ENCODE results near the gene MRPL40.
"Not testable (repeated sequence)": the region's sequence is repeated elsewhere in the genome, so short reads cannot be mapped to it uniquely, and the experiment has no call there.

Gene MRPL40

DNA sequence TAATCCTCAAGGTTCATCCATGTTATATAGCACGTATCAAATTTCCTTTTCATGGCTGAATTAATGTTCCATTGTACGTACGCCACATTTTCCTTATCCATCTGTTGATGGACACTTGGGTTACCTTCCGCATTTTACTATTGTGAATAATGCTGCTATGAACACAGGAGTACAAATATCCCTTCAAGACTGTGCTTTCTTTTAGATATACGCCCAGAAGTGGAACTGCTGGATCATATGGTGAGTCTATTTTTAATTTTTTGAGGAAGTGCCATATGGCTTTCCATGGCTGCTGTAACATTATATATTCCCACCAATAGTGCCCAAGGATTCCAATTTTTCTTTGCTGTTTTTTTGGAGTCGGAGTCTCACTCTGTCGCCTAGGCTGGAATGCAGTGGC lies 6.0 kb downstream of the MRPL40 start:
- DNase-seq (ENCODE audit: low read depth): no peak
- H3K4me3 ChIP-seq (ENCODE audit: low read depth, low read length): no peak overlapping the region
- no peak for TF ChIP-seq CTCF (IDR thresholded peaks at IDR 0.05; ENCODE audit: low read depth, low read length, missing control alignments)

GRCh38 chr22:19440411-19441195 lies 8.3 kb downstream of the MRPL40 start:
- H3K4me3 ChIP-seq (ENCODE audit: low read depth, low read length): no peak overlapping the region
- TF ChIP-seq CTCF (IDR thresholded peaks at IDR 0.05; ENCODE audit: low read depth, low read length, missing control alignments): no peak
- DNase-seq (ENCODE audit: low read depth): no peak

DNA sequence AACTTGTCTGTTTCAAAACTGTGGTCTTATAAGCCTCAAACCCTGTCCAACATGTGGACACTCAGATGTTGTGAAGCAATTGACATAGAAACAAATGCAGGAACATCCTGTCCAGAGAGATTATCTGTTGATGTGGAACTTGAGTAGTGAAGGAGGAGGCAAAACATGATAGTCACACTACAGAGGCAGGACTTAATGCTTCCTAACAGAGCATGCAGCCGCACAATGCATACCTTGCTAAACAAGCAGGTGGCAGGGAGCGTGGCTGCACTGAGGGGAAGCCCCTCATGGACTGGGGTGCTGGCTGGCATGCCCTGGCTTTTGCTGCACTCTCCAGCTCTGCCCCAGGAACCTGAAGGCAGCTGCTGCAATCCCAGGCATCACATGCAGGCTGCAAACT lies 9.8 kb downstream of the MRPL40 start:
- DNase-seq (ENCODE audit: low read depth): no peak
- TF ChIP-seq CTCF (IDR thresholded peaks at IDR 0.05; ENCODE audit: low read depth, low read length, missing control alignments): no peak
- H3K4me3 ChIP-seq (ENCODE audit: low read depth, low read length): no peak overlapping the region

GRCh38 chr22:19443544-19444211 lies 11.3 kb downstream of the MRPL40 start:
- no peak for TF ChIP-seq CTCF (IDR thresholded peaks at IDR 0.05; ENCODE audit: low read depth, low read length, missing control alignments)
- no peak overlapping the region for H3K4me3 ChIP-seq (ENCODE audit: low read depth, low read length)
- no peak for DNase-seq (ENCODE audit: low read depth)

DNA sequence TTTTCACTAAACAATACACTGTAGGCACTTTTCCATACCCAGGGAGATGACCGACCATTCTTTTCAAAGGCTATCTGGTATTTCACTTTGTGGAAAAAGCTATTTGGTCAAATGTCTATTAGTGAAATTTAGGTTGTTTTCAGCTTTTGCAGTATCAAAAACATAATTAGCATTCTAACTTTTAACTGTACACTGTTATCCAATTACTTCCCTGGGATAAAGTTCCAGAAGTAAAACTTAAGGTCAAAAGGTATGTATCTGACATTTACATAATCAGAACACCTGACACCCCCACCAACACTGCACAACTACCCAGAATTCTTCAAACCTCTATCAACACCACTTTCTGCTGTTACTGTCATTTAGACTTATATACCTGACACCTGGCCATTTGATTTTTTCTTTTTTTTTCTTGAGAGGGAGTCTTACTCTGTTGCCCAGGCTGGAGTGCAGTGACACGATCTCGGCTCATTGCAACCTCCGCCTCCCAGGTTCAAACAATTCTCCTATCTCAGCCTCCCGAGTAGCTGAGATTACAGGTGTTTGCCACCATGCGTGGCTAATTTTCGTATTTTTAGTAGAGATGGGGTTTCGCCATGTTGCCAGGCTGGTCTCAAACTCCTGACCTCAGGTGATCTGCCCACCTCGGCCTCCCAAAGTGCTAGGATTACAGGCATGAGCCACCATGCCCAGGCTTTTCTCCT lies 13.1 kb downstream of the MRPL40 start:
- H3K4me3 ChIP-seq (ENCODE audit: low read depth, low read length); DNase-seq (ENCODE audit: low read depth): not testable (repeated sequence)

GRCh38 chr22:19446603-19447329 lies 14.4 kb downstream of the MRPL40 start:
- DNase-seq (ENCODE audit: low read depth): no peak
- H3K4me3 ChIP-seq (ENCODE audit: low read depth, low read length): peak overlapping the region; percentile 87
- no peak for TF ChIP-seq CTCF (IDR thresholded peaks at IDR 0.05; ENCODE audit: low read depth, low read length, missing control alignments)
